GM12875 (cell line): Measurements from ENCODE around the gene CFAP43.

Experiments used
- H3K4me3 ChIP-seq: one replicate; pipeline ENCODE4 v1.5.1; 2011; ENCODE audit warnings: low read depth, low read length, control low read depth
- CTCF ChIP-seq: IDR thresholded peaks from 2 replicates; pipeline ENCODE4 v1.5.1; 2011; ENCODE audit warnings: low read depth, mild to moderate bottlenecking, control low read depth, inconsistent platforms, low read length, moderate library complexity, borderline replicate concordance; ENCODE audit not compliant: insufficient read depth

CFAP43 gene

GRCh38 chr10:104123397-104123796 lies 108.8 kb downstream of the CFAP43 start:
- no peak overlapping the region for H3K4me3 ChIP-seq
- no peak for TF ChIP-seq CTCF

GRCh38 chr10:104122225-104123107 lies 109.7 kb downstream of the CFAP43 start:
- H3K4me3 ChIP-seq, result peak overlapping the region; percentile 90
- no peak for TF ChIP-seq CTCF

GRCh38 chr10:104121485-104122224 lies 110.5 kb downstream of the CFAP43 start, which contains the start of gene SFR1:
Gene SFR1, plus strand, starts transcription at chr10:104122171. Its CDS starts 13 bp downstream, at chr10:104122184.
- TF ChIP-seq CTCF, result peak; percentile 69
- H3K4me3 ChIP-seq, result peak within 1 kb of the TSS; percentile 90

- peak overlapping the region; percentile 79 for H3K4me3 ChIP-seq
- TF ChIP-seq CTCF, result no peak
Measured at GRCh38 chr10:104120903-104121484, 111.2 kb downstream of the CFAP43 start.

GRCh38 chr10:104120512-104120902 lies 111.7 kb downstream of the CFAP43 start:
- no peak for TF ChIP-seq CTCF
- peak overlapping the region; percentile 79 for H3K4me3 ChIP-seq

- no peak for TF ChIP-seq CTCF
- H3K4me3 ChIP-seq, result no peak overlapping the region
Measured at GRCh38 chr10:104119996-104120395, 112.2 kb downstream of the CFAP43 start.
